Astrocyte (in vitro differentiated cells and primary cell): Measurements from ENCODE around the gene PFDN4. TPM values are rescaled to one million over a fixed set of nuclear protein-coding genes. Genes with fewer than 3 reads are reported as not detected.

ENCODE experiments used
- DNase-seq: peaks from one replicate; pipeline ENCODE4 v3.0.0-alpha.2; 2010; ENCODE audit warnings: low read depth
- FAIRE-seq: peaks from 2 replicates; lab custom pipeline; 2011; peaks lifted over from hg19 to GRCh38; lab: Jason Lieb, UNC
- H2AFZ ChIP-seq: 2 replicates; pipeline ENCODE4 v1.6.0; 2012; ENCODE audit warnings: low read depth, low read length, inconsistent platforms
- H3K27ac ChIP-seq: 2 replicates; pipeline ENCODE4 v1.5.1; 2011; ENCODE audit warnings: low read depth, low read length, inconsistent platforms
- H3K27me3 ChIP-seq: 2 replicates; pipeline ENCODE4 v1.6.0; 2011; ENCODE audit warnings: low read length, inconsistent platforms; ENCODE audit not compliant: insufficient read depth
- H3K36me3 ChIP-seq: 2 replicates; pipeline ENCODE4 v1.5.1; 2011; ENCODE audit warnings: low read length, inconsistent platforms; ENCODE audit not compliant: insufficient read depth
- H3K4me1 ChIP-seq: 2 replicates; pipeline ENCODE4 v1.5.1; 2011; ENCODE audit warnings: low read length, inconsistent platforms; ENCODE audit not compliant: insufficient read depth
- H3K4me2 ChIP-seq: 2 replicates; pipeline ENCODE4 v1.6.0; 2012; ENCODE audit warnings: low read length, inconsistent platforms
- H3K4me3 ChIP-seq: 2 replicates; pipeline ENCODE4 v1.5.1; 2011; ENCODE audit warnings: low read depth, mild to moderate bottlenecking, low read length, inconsistent platforms; ENCODE audit not compliant: insufficient read depth
- H3K79me2 ChIP-seq: 2 replicates; pipeline ENCODE4 v1.6.0; 2012; ENCODE audit warnings: mild to moderate bottlenecking, low read length, inconsistent platforms; ENCODE audit not compliant: insufficient read depth
- H3K9ac ChIP-seq: 2 replicates; pipeline ENCODE4 v1.6.0; 2012; ENCODE audit warnings: mild to moderate bottlenecking, low read length, inconsistent platforms
- H3K9me3 ChIP-seq: 2 replicates; pipeline ENCODE4 v1.5.1; 2012; ENCODE audit warnings: low read depth, mild to moderate bottlenecking, low read length, inconsistent platforms; ENCODE audit not compliant: insufficient read depth
- H4K20me1 ChIP-seq: 2 replicates; pipeline ENCODE4 v1.6.0; 2012; ENCODE audit warnings: low read length, inconsistent platforms; ENCODE audit not compliant: insufficient read depth
- H3K27ac Mint-ChIP-seq: one replicate; pipeline ENCODE4 v1.8.0; 2021; ENCODE audit warnings: mild to moderate bottlenecking, mixed read lengths; ENCODE audit not compliant: unreplicated experiment
- H3K27me3 Mint-ChIP-seq: one replicate; pipeline ENCODE4 v1.8.0; 2021; ENCODE audit warnings: low read depth, mixed read lengths; ENCODE audit not compliant: unreplicated experiment
- H3K36me3 Mint-ChIP-seq: one replicate; pipeline ENCODE4 v1.8.0; 2021; ENCODE audit warnings: low read depth, mixed read lengths; ENCODE audit not compliant: unreplicated experiment
- H3K4me1 Mint-ChIP-seq: one replicate; pipeline ENCODE4 v1.8.0; 2021; ENCODE audit warnings: low read depth, mixed read lengths; ENCODE audit not compliant: unreplicated experiment
- H3K4me3 Mint-ChIP-seq: one replicate; pipeline ENCODE4 v1.8.0; 2021; ENCODE audit warnings: mild to moderate bottlenecking, moderate library complexity, mixed read lengths; ENCODE audit not compliant: unreplicated experiment
- H3K9me3 Mint-ChIP-seq: one replicate; pipeline ENCODE4 v1.8.0; 2021; ENCODE audit warnings: mild to moderate bottlenecking, mixed read lengths; ENCODE audit not compliant: unreplicated experiment
- EZH2 ChIP-seq: IDR thresholded peaks from 2 replicates; pipeline ENCODE4 v1.6.1; 2012; ENCODE audit warnings: mild to moderate bottlenecking, low read length, inconsistent platforms; ENCODE audit not compliant: insufficient read depth
- total RNA-seq: library from RNA; stranded (reverse); gene quantifications from 2 replicates; pipeline ENCODE4 v1.2.1, GENCODE V29; 2021
- TF ChIP-seq, protein P1 (sequence below): IDR thresholded peaks from 2 replicates; pipeline ENCODE4 v1.5.1; 2011; ENCODE audit warnings: low read depth, mild to moderate bottlenecking, inconsistent platforms, low read length, moderate library complexity; ENCODE audit not compliant: insufficient read depth

PFDN4 gene
- total RNA-seq, 1 donor from 2014 or later: 35.2 TPM

DNA sequence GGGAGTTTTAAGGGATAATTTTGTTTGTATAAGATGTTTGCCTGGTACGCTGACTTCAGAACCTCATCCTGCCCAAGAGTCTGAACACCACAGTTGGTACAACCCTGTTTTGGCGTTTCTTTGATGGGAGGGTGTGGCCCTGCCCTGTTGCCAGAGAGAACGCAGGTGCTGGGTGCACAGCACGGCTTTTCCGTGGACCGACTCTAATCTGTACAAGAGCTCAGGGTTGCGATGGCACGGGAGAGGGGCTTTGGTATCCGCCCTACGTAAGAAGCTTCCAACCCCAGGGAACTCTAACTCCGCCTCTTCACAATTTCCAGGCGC lies 35.4 kb upstream of the PFDN4 start:
- Histone ChIP-seq H3K4me3 (no peak overlapping the region), H3K27ac (no peak overlapping the region), H3K36me3 (no peaks in the 10 kb centered on the region), H3K9ac (no peak overlapping the region), H4K20me1 (no peaks in the 10 kb centered on the region), H3K4me2 (peak overlapping the region; percentile 83), H3K4me1 (peaks cover 27% of the 10 kb centered on the region), H3K27me3 (peaks cover 38% of the 10 kb centered on the region), H3K79me2 (no peaks in the 10 kb centered on the region), H2AFZ (peak overlapping the region; percentile 60), H3K9me3 (no peaks in the 10 kb centered on the region)
- Mint-ChIP-seq H3K27me3 (peaks cover 51% of the 10 kb centered on the region), H3K9me3 (peaks cover 2% of the 10 kb centered on the region), H3K4me3 (peak overlapping the region; percentile 27), H3K36me3 (no peaks in the 10 kb centered on the region), H3K4me1 (peaks cover 20% of the 10 kb centered on the region), H3K27ac (no peak overlapping the region)
- no peak for FAIRE-seq
- TF ChIP-seq, protein P1, sequence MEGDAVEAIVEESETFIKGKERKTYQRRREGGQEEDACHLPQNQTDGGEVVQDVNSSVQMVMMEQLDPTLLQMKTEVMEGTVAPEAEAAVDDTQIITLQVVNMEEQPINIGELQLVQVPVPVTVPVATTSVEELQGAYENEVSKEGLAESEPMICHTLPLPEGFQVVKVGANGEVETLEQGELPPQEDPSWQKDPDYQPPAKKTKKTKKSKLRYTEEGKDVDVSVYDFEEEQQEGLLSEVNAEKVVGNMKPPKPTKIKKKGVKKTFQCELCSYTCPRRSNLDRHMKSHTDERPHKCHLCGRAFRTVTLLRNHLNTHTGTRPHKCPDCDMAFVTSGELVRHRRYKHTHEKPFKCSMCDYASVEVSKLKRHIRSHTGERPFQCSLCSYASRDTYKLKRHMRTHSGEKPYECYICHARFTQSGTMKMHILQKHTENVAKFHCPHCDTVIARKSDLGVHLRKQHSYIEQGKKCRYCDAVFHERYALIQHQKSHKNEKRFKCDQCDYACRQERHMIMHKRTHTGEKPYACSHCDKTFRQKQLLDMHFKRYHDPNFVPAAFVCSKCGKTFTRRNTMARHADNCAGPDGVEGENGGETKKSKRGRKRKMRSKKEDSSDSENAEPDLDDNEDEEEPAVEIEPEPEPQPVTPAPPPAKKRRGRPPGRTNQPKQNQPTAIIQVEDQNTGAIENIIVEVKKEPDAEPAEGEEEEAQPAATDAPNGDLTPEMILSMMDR: no peak
- TF ChIP-seq EZH2: no peak
- DNase-seq: no peak

DNA sequence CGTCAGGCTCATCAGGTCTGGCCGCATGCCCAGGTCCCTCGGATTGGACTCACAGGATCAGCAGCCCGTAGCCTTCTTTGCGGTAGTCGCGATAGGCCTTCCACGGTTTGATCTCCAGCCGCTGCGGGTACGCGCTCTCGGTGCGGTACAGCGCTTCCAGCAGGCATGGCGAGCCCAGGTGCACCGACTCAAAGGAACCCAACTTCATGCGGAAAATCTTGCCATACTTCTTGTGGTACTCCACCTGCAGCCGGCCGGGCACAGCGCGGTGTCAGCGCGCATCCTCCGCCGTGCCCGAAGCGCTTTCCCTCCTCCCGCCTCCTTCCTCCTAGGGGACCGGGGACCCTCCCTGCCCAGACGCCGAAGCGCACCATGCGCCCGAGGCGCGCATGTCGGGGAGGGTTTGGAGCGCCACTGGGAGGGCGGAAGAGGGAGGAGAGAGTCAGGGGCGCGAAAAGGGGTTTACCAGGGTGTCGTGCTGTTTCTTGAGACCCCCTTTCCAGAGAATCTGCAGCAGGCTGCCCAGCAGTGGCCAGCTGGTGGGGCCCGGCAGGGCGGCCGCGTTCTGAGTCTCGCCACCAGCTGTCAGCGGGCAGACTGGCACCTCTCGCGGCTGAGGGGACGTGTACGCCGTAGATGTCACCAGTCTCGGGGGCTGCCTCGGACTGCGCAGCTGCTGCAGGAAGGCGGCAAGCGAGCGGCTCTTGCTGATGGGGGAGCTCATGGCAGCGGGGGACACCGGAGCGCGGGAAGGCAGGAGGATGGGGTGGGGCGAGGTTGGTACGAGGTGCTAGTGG lies 34.8 kb upstream of the PFDN4 start:
- H3K4me3 ChIP-seq: peak overlapping the region; percentile 45
- peak overlapping the region; percentile 83 for H3K4me2 ChIP-seq
- peaks cover 51% of the 10 kb centered on the region for H3K27me3 Mint-ChIP-seq
- FAIRE-seq (no peak), DNase-seq (peak; percentile 30)
- peaks cover 27% of the 10 kb centered on the region for H3K4me1 ChIP-seq
- H3K36me3 Mint-ChIP-seq: no peaks in the 10 kb centered on the region
- H3K36me3 ChIP-seq: no peaks in the 10 kb centered on the region
- H2AFZ ChIP-seq: peak overlapping the region; percentile 60
- H3K4me1 Mint-ChIP-seq: peaks cover 16% of the 10 kb centered on the region
- peak overlapping the region; percentile 64 for H3K4me3 Mint-ChIP-seq
- peaks cover 2% of the 10 kb centered on the region for H3K9me3 Mint-ChIP-seq
- H3K27ac ChIP-seq: no peak overlapping the region
- peaks cover 38% of the 10 kb centered on the region for H3K27me3 ChIP-seq
- no peaks in the 10 kb centered on the region for H3K79me2 ChIP-seq
- no peaks in the 10 kb centered on the region for H4K20me1 ChIP-seq
- H3K27ac Mint-ChIP-seq: no peak overlapping the region
- TF ChIP-seq, protein P1: no peak
- TF ChIP-seq EZH2: peak; percentile 91
- H3K9me3 ChIP-seq: no peaks in the 10 kb centered on the region
- no peak overlapping the region for H3K9ac ChIP-seq
